ENCODE data around the gene LIFR.

Gene LIFR

DNA sequence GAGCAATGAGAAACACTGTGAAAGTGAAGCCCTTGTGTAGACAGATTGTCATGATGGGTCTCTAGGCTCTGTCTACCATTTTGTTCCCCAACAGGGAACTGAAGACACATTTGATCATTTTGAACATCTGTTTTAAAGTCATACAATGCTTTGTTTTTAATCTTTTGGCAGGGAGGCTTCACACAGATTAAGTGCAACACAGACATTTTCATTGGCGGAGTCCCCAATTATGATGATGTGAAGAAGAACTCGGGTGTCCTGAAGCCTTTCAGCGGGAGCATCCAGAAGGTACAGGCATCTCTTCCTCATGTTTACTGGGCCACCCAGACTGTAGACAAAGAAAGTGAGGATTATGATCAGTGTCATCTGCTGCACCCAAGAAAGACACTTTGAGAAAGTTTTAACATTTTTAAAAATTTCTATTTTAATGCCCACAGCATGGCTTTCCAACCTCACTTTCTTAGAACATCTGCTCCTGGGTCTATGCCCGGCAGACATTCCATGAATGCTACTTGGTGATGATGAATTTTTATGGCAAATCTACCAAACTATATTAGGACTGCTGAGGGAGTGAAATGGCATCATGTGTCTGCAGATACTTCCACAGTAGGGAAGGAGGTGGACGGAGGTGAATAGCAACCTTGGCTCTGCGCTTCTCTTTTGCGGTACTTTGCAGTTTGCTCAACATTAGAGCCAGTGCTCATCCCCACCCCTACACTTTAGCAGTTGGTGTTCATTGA lies 121.3 kb downstream of the LIFR start:
- no peak for DNase-seq (ENCODE audit: low spot score)

DNA sequence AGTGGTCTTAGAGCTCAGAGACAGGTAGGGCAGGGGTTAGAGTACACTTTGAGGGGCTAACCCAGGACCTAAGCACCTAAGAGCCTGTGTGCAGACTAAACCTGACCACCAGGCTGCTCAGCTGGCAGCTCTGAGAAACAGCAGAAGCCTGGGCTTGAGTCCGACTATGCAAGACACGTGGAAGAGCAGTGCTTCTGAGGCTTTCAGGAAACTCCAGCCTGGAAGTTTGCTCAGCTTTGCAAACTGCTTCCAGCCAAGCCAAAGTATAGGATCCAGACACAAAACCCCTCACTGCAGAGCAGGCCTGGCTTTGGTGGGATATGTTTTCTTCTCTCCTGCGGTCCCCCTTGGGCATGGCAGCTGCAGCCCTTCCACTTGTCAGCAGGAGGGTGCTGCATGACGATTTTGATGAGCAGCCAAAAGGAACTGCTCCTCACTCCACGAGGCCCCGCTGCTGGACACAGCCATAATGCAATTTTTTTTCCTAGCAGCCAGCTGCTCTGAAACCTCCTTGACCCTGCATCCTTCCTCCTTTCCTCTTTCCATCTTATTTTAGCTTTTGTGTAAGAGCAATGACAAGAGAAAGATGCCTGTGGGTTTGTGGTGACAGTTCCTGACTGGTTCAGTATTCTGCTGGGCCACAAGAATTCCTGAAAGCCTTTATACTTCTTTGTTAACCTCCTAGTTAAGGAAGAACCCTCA lies 123.1 kb downstream of the LIFR start:
- DNase-seq (ENCODE audit: low spot score) = no peak

GRCh38 chr5:38431242-38431853 lies 125.1 kb downstream of the LIFR start:
- no peak for DNase-seq (ENCODE audit: low spot score)

DNA sequence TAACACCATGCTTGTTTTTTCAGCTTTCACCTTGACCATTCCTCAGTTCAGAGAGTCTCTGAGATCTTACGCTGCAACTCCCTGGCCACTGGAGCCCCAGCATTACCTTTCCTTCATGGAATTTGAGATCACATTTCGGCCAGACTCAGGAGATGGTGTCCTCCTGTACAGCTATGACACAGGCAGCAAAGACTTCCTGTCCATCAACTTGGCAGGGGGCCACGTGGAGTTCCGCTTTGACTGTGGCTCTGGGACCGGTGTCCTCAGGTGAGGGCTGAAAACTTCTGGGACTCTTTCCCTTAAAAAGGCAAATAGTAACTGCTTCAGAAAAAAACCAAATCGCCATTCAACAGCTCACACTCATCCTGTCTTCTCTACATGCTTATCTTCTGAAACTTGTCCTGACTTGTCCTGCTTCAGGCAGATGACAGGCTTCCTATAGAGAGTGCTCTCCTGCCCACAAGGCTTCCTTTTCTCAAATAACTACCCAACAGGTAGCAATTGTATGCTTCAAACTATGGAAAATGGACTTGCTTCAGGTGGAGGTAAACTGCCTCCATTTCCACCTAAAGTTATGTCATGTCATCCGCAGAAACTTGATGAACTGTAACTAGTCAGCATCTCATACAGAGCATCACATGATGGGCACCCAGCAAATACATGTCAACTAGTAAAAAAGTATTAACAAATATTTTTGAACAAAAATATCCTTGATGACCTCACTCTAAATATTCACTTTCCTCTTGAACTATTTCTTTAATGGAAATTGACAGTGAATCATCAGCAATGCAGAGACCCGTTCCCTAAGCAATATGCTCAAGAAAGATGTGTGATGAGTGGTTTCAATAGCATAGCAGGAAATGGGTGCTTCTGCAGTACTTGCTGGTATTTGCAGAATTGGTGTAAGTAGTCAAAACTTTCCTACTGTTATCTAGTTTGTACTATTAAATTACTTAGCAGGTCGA lies 129.2 kb downstream of the LIFR start:
- no peak for DNase-seq (ENCODE audit: low spot score)

GRCh38 chr5:38426490-38426889 lies 130.0 kb downstream of the LIFR start:
- no peak for DNase-seq (ENCODE audit: low spot score)
